Lower lobe of right lung (tissue), 2 donors: ENCODE data around the gene TRERF1. TPM values are rescaled to one million over a fixed set of nuclear protein-coding genes. Genes with fewer than 3 reads are reported as not detected.

Source experiments
- ATAC-seq, 2 donors: fragments of 200-7000 bp; cut with Tn5 transposase; one replicate each; pipeline ENCODE4 v1.9.1; 2020 to 2022; ENCODE audit warnings: mild to moderate bottlenecking in 2 of 2, moderate library complexity in 2 of 2
- DNase-seq: peaks from one replicate; pipeline ENCODE4 v3.0.0-alpha.2; 2020
- H3K27ac ChIP-seq: fragments of 200-600 bp; one replicate; pipeline ENCODE4 v1.8.0; 2022
- H3K27me3 ChIP-seq: fragments of 200-600 bp; one replicate; pipeline ENCODE4 v1.8.0; 2022; ENCODE audit warnings: low read depth
- H3K36me3 ChIP-seq: fragments of 200-600 bp; one replicate; pipeline ENCODE4 v1.8.0; 2022; ENCODE audit warnings: mild to moderate bottlenecking
- H3K4me1 ChIP-seq: fragments of 200-600 bp; one replicate; pipeline ENCODE4 v1.8.0; 2022
- H3K4me3 ChIP-seq: fragments of 200-600 bp; one replicate; pipeline ENCODE4 v1.8.0; 2022; ENCODE audit warnings: mild to moderate bottlenecking
- H3K9me3 ChIP-seq: fragments of 200-600 bp; one replicate; pipeline ENCODE4 v1.8.0; 2022
- intact Hi-C: fragments of 100-400 bp; cut with DNase I; formaldehyde crosslinking; loops from one replicate; pipeline ENCODE4 v1.11.0; 2022
- long read RNA-seq: library from polyadenylated mRNA; unstranded; transcript quantifications from one replicate; pipeline ENCODE4 v2.0.0, GENCODE V29; 2021
- total RNA-seq: library from RNA; stranded (reverse); fragmentation: NEBNext Ultra II Directional; extraction: Animal tissue kit (Norgen Biotek cat#: 25700); gene quantifications from one replicate; pipeline ENCODE4 v1.2.1, GENCODE V29; 2021
- TF ChIP-seq, protein P1 (sequence below): fragments of 200-600 bp; IDR thresholded peaks from one replicate; pipeline ENCODE4 v1.8.0; 2022; ENCODE audit warnings: antibody characterized with exemption, mild to moderate bottlenecking
- donor health status: DM: no; HTN: yes; CAD: no; lungs with severe emphysema.

TRERF1 gene, protein sequence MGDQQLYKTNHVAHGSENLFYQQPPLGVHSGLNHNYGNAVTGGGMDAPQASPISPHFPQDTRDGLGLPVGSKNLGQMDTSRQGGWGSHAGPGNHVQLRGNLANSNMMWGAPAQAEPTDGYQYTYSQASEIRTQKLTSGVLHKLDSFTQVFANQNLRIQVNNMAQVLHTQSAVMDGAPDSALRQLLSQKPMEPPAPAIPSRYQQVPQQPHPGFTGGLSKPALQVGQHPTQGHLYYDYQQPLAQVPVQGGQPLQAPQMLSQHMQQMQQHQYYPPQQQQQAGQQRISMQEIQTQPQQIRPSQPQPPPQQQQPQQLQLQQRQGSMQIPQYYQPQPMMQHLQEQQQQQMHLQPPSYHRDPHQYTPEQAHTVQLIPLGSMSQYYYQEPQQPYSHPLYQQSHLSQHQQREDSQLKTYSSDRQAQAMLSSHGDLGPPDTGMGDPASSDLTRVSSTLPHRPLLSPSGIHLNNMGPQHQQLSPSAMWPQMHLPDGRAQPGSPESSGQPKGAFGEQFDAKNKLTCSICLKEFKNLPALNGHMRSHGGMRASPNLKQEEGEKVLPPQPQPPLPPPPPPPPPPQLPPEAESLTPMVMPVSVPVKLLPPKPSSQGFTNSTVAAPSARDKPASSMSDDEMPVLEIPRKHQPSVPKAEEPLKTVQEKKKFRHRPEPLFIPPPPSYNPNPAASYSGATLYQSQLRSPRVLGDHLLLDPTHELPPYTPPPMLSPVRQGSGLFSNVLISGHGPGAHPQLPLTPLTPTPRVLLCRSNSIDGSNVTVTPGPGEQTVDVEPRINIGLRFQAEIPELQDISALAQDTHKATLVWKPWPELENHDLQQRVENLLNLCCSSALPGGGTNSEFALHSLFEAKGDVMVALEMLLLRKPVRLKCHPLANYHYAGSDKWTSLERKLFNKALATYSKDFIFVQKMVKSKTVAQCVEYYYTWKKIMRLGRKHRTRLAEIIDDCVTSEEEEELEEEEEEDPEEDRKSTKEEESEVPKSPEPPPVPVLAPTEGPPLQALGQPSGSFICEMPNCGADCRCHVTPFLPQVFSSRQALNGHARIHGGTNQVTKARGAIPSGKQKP (N-terminal part only)
- total RNA-seq: 5.6 TPM
- long read RNA-seq, partial matches to known transcripts: 1 of 8 reads
- long read RNA-seq, other reads (novel, unspliced or antisense): 7 of 8 reads

DNA sequence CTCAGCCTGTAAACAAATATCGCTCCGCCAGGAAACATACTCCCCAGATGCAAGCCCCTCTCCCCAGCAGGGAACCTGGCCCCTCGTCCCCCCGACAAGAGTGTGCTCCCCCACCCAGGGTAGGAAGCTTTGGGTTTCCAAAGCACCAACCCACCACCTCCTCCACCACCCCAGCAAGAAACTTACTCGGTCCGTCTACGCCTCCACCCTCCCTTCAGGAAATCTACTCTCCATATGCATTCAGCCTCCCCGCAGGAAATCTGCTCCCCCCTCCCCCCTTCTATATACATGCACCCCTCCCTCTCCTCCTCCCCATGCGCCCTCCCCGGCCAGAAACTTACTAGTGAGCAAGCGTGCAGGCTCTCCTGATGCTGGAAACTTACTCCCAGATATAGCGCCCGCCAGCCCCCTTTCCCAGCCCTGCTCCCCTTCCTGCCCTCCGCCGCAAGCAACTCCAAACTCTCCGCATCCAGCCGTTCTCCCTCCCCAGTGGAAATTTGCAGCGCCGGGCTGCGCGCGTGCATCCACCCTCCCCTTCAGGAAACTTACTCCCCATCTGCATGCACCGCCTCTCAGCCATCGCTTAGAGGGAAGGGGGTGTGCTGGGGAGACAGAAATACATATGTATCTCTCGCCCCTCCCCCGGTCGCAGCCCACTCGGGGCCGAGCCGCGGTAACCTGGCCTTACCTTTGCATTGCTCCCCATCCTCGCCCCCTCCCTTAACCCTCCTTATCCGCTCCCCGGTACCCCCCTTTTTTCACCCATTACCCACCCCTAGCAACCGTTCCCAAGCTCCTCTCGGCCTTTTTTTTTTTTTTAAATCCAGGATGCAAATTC, at the start of gene TRERF1:
Gene TRERF1, minus strand, starts transcription at position 594 of the 838 bp plus-strand sequence. CDS start 182,336 bp downstream, outside the sequence.
- intact Hi-C loops: no loop called here
- DNase-seq (peak; percentile 56), ATAC-seq (peak; percentile 40 to 44)
- TF ChIP-seq, protein P1, sequence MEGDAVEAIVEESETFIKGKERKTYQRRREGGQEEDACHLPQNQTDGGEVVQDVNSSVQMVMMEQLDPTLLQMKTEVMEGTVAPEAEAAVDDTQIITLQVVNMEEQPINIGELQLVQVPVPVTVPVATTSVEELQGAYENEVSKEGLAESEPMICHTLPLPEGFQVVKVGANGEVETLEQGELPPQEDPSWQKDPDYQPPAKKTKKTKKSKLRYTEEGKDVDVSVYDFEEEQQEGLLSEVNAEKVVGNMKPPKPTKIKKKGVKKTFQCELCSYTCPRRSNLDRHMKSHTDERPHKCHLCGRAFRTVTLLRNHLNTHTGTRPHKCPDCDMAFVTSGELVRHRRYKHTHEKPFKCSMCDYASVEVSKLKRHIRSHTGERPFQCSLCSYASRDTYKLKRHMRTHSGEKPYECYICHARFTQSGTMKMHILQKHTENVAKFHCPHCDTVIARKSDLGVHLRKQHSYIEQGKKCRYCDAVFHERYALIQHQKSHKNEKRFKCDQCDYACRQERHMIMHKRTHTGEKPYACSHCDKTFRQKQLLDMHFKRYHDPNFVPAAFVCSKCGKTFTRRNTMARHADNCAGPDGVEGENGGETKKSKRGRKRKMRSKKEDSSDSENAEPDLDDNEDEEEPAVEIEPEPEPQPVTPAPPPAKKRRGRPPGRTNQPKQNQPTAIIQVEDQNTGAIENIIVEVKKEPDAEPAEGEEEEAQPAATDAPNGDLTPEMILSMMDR: no peak
- Histone ChIP-seq H3K27ac (peak within 1 kb of the TSS; percentile 83), H3K4me1 (peaks cover 19% of the 10 kb centered on the region), H3K27me3 (no peaks in the 10 kb centered on the region), H3K4me3 (peak within 1 kb of the TSS; percentile 64), H3K9me3 (no peaks in the 10 kb centered on the region), H3K36me3 (no peaks in the 10 kb centered on the region)

DNA sequence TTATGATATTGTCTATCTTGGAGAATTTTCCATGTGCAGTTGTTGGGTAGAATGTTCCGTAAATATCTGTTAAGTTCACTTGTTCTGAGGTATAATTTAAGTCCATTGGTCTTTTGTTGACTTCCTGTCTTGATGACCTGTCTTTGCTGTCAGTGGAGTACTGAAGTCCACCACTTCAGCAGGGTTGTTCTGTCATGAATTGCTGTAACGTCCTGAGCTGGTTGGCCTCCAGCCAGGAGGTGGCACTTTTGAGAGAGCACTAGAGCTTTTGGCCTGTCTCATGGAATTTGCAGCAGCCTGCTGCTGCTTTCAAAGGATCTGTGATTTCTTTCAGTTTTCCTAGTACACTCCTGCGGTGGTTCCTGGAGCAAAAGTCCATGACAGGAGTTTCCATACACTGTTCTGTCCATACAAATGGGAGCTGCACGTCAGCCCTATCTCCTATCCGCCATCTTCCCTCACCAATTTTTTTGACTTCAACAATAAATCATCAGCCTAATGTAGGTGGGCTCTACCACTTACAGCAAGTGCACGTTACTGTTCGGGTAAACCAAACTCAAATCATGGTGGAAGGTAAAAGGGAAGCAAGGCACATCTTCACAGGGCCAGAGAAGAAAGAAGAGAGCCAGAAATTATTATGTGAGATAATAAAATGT, 46.9 kb upstream of the TRERF1 start:
- DNase-seq: peak; percentile 53
- no peak for ATAC-seq

DNA sequence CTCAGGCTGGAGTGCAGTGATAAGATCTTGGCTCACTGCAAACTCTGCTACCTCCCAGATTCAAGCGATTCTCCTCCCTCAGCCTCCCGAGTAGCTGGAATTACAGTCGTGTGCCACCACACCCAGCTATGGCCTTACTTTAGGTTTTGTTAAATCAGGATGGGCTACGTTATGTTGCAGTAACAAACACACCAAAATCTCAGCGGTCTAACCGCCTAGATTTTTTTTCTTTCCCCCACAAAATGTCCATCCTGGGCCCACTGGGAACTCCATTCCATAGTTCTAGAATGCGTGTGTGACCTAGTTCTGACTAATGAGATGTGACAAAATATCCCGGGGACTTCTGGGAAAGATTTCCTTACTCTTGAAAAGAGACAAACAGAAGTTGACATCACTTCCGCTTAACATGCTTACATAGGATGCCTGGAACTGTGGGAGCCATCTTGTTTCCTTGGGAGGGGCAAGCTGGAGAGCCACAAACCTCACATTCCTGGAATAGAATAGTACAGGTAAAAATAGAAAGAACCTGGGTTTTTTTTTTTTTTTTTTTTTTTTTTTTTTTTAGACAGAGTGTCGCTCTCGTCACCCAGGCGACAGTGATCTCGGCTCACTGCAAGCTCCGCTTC, 42.3 kb upstream of the TRERF1 start:
- no peak overlapping the region for H3K27ac ChIP-seq
- H3K4me3 ChIP-seq: no peak overlapping the region
- no peaks in the 10 kb centered on the region for H3K36me3 ChIP-seq
- DNase-seq (no peak), ATAC-seq (no peak)
- TF ChIP-seq, protein P1: no peak
- intact Hi-C loops: no loop called here
- H3K4me1 ChIP-seq: no peaks in the 10 kb centered on the region
- H3K9me3 ChIP-seq: no peaks in the 10 kb centered on the region
- no peaks in the 10 kb centered on the region for H3K27me3 ChIP-seq

More for the DNA sequence above, 46.9 kb upstream of the TRERF1 start:
- TF ChIP-seq, protein P1: no peak
- Histone ChIP-seq H3K4me1 (no peaks in the 10 kb centered on the region), H3K27ac (no peak overlapping the region), H3K36me3 (no peaks in the 10 kb centered on the region), H3K27me3 (no peaks in the 10 kb centered on the region), H3K4me3 (no peak overlapping the region), H3K9me3 (no peaks in the 10 kb centered on the region)
- intact Hi-C loops: no loop called here

DNA sequence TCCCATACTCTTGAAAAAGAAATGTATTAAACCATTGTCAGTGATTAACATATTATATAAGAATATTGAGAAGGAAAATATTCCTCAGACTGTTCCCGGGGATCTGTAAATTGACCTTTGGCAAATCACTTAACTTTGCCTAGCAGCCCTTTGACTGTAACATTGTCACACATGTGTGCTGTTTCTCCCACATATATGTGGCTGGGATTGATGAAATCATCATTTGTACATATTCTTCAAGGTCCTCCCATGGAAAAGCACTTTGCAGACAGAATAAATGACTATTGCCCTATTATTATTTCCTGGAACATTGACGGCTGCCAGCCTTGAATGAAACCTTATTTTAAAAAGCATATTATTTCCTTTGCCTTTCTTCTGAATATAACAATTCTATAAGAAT, 36.4 kb upstream of the TRERF1 start:
- no peak for ATAC-seq
- Histone ChIP-seq H3K27me3 (no peaks in the 10 kb centered on the region), H3K4me1 (no peaks in the 10 kb centered on the region), H3K4me3 (no peak overlapping the region), H3K27ac (no peak overlapping the region), H3K36me3 (no peaks in the 10 kb centered on the region), H3K9me3 (no peaks in the 10 kb centered on the region)
- TF ChIP-seq, protein P1: no peak
- intact Hi-C loops: no loop called here
- no peak for DNase-seq
